GM19193 (cell line): ENCODE results near the gene HERC5.

Experiments
- POLR2A ChIP-seq: IDR thresholded peaks from 4 replicates; pipeline ENCODE4 v1.6.1; 2011; ENCODE audit not compliant: insufficient read depth, insufficient read length; ENCODE audit errors: extremely low read depth

HERC5 gene

DNA sequence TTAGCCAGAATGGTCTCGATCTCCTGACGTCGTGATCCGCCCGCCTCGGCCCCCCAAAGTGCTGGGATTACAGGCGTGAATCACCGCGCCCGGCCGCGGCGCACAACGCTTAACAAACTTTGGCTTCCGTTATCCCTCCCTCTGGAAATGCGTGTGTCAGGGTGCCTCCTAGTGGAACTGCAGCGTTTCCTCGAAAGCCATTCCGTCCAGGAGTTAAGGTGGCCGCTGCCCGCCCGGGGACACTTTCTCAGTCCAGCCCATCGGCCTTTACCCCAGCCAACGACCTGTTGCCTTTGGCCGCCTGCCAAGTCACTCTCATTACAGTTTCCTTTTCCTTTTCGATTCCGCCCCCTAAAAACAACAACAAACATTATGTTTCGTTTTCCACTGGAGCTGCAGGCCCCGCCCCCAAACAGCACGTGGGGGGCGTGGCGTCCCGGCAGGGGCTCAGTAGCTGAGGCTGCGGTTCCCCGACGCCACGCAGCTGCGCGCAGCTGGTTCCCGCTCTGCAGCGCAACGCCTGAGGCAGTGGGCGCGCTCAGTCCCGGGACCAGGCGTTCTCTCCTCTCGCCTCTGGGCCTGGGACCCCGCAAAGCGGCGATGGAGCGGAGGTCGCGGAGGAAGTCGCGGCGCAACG lies at the start of gene HERC5:
Gene HERC5, plus strand, starts transcription at position 450 of the 637 bp plus-strand sequence. Its CDS starts 151 bp downstream, at position 601.
- peak; percentile 83 for TF ChIP-seq POLR2A

- no peak for TF ChIP-seq POLR2A
Observed at GRCh38 chr4:88409206-88409605, 47.7 kb upstream of the HERC5 start.

DNA sequence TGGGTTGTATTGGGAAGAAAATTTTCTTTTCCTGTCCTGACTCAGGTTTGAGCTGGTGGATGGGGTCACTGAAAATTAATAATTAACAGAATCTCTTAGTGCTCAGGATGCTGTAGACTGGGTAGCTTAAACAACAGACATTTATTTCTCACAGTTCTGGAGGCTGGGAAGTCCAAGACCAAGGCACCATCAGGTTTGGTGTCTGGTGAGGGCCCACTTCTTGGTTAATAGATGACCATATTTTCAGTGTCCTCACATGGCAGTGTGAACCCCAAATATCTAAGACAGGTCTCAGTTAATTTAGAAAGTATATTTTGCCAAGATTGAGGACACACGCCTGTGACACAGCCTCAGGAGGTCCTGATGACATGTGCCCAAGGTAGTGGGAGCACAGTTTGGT lies 47.1 kb upstream of the HERC5 start:
- TF ChIP-seq POLR2A: no peak

DNA sequence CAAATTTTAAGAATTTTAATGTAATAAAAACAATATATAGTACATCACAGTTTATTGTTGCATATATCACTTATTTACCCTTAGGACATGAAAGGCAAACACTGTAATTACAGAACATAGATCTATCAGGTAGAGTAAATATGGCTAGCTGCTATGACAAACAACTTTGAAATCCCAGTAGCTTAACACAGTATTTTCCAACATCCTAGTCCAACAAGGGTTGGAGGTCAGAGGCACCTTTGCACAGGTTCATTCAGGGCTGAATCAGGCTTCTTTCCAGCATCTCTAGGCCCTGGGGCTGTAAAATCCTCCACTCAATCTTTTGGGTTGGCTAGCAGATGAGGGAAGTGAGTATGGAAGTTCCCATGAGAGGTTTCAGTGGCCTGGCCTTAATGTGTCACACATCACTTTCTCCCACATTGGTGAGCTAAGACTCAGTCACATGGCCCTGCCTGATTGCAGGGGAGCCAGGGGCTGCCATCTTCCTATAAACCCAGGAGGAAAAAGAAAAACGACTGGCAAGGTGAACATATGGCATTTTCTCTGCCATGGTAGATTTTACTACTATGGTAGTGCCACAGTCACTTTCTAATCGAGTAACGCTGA lies 45.3 kb upstream of the HERC5 start:
- TF ChIP-seq POLR2A: no peak

DNA sequence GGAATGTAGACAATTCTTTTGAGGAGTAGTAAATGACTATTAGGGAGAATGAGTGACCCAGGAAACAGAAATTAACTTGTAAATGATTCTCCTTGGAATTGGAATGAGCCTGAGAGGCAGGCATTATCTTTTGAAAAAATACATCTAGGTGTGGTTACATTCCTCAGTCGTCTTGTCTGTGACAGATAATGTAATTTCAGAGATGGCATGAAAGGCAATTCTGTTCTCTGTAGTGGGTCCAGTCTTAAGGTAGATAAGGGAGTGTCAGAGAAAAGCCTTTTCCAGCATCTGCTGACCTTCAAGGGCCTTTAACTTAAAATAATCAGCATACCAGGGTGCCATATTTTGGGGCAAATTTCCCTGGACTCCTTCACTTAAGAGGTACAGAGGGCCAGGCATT lies 43.1 kb upstream of the HERC5 start:
- TF ChIP-seq POLR2A: no peak

DNA sequence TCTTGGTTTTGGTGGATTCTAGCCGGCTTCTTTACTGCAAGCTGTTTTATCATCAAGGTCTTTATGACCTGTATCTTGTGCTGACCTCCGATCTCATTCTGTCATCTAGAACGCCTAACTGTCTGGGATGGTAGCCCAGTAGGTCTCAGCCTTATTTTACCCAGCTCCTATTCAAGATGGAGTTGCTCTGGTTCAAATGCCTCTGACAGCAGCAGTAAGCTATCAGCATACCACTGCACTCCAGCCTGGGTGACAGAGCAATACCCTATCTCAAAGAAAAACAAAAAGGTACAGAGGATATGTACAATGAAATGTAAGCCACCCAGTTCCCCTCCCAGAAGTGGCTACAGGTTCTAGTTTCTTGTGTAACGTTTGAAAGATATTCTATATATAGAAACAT lies 42.2 kb upstream of the HERC5 start:
- no peak for TF ChIP-seq POLR2A

DNA sequence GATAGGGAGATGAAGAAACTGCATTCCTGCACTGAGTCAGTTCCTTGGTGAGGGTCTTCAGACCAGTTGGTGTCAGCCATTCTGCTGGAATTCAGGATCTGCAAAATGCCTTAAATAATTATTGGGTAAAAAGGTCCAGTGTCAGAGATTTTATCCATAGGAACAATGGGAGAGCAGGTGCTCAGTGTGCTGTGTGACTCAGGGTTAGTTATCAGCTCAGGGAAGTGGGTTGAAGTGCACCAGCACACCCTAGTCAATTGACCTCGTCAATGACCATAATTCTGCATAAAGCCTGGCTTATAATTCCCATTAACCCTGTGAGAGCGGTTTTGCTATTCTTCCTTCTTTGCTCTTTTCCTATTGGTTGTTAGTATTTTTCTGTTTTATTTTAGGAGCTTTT lies 40.9 kb upstream of the HERC5 start:
- TF ChIP-seq POLR2A: no peak

DNA sequence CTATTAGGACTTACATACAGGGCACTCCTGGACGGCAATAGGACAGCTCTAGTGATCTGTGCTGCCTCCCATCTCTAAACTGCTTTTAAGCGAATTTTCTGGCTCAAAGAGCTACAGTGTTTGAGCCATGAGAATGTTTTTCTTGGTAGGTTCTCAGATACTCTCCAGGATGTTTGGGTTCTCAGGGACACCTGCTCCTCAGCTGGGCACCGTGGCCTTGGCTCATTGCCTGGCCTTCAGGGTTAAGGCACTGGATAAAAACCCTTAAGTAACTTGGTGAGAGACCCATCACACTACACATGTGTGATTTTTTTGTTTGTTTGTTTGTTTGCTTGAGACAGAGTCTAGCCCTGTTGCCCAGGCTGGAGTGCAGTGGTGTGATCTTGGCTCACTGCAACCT lies 38.5 kb upstream of the HERC5 start:
- no peak for TF ChIP-seq POLR2A

- no peak for TF ChIP-seq POLR2A
Observed at GRCh38 chr4:88419874-88420273, 37.0 kb upstream of the HERC5 start.

DNA sequence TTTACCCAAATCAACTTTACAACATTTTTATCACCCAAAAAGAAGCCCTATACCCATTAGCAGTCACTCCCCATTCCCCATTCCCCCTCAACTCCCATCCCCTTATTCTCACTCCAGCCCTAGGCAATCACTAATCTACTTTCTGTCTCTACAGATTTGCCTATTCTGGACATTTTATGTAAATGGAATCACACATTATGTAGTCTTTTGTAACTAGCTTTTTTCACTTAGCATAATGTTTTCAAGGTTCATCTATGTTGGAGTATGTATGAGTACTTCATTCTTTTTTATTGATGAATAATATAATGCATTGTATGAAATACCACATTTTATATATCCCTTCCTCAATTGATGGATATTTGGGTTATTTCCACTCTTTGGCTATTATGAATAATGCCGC lies 36.1 kb upstream of the HERC5 start:
- no peak for TF ChIP-seq POLR2A

DNA sequence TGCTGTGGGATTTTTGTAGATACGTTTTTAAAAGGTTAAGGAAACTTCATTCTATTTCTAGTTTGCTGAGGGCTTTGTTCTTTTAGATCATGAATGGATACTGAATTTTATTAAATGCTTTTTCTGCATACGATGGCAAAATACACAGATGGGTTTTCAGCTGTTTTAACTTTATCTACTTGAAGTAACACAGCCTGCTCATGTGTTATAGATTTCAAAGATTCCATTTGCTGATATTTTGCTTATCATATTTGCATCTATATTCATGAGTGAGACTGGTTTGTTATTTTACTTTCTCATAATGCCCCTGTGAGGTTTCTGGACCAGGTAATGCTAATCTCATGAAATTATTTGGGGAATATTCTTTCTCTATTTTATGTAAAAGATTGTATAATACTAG lies 34.5 kb upstream of the HERC5 start:
- no peak for TF ChIP-seq POLR2A

- no peak for TF ChIP-seq POLR2A
Observed at GRCh38 chr4:88429401-88429800, 27.5 kb upstream of the HERC5 start.

- no peak for TF ChIP-seq POLR2A
Observed at GRCh38 chr4:88435987-88436693, 20.8 kb upstream of the HERC5 start.

GRCh38 chr4:88439161-88439760 lies 17.7 kb upstream of the HERC5 start:
- TF ChIP-seq POLR2A: no peak

GRCh38 chr4:88440146-88440545 lies 16.8 kb upstream of the HERC5 start:
- no peak for TF ChIP-seq POLR2A

DNA sequence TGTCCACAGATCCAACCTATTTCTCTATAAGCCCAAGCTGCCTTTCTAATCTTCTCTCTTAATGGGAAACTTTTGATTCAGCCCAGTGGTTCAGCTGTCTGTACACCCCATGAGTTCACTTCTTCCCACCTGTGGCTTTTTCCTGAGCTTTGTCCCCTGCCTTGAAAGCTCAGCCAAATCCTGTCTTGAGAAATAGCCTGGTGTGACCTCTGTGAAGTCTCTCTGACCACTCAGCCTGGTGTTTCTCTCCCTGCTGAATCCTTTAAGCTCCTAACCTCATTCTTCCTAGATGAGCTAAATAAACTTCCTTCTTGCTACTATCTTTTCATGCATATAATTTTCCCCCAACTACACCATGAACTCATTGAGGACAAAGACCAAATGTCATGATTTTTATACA lies 15.2 kb upstream of the HERC5 start:
- no peak for TF ChIP-seq POLR2A
